MCF 10A (cell line): ENCODE data around the gene TUBGCP3. TPM values are rescaled to one million over a fixed set of nuclear protein-coding genes. Genes with fewer than 3 reads are reported as not detected.

Source experiments
- BruUV-seq: library from RNA; stranded (reverse); fragments of 400-500 nt; replicated peaks from 2 replicates; lab custom pipeline; 2021; lab: Mats Ljungman, UMichigan
- CTCF ChIA-PET: fragments of 300-600 bp; sonication (Branson Sonifier 250); formaldehyde crosslinking; extraction: SDS; loops from one replicate; lab custom pipeline; 2021; ENCODE audit warnings: antibody characterized with exemption, inconsistent platforms; lab: Yijun Ruan, JAX
- POLR2A ChIA-PET: fragments of 300-600, 350-650 bp; sonication (Branson Sonifier 250); formaldehyde crosslinking; extraction: SDS; loops from one replicate; lab custom pipeline; 2020; ENCODE audit warnings: antibody characterized with exemption, inconsistent platforms; lab: Yijun Ruan, JAX
- DNase-seq: peaks from one replicate; pipeline ENCODE4 v3.0.0-alpha.2; 2018; ENCODE audit not compliant: unreplicated experiment
- H3K27ac Mint-ChIP-seq: one replicate; pipeline ENCODE4 v1.8.0; 2022; ENCODE audit warnings: mild to moderate bottlenecking, low read depth, mixed read lengths; ENCODE audit not compliant: unreplicated experiment
- H3K27me3 Mint-ChIP-seq: one replicate; pipeline ENCODE4 v1.8.0; 2022; ENCODE audit warnings: mixed read lengths; ENCODE audit not compliant: insufficient read depth, unreplicated experiment
- H3K36me3 Mint-ChIP-seq: one replicate; pipeline ENCODE4 v1.8.0; 2022; ENCODE audit warnings: mild to moderate bottlenecking, moderate library complexity, mixed read lengths; ENCODE audit not compliant: insufficient read depth, unreplicated experiment
- H3K4me1 Mint-ChIP-seq: one replicate; pipeline ENCODE4 v1.8.0; 2022; ENCODE audit warnings: mixed read lengths; ENCODE audit not compliant: insufficient read depth, unreplicated experiment
- H3K4me3 Mint-ChIP-seq: one replicate; pipeline ENCODE4 v1.8.0; 2022; ENCODE audit warnings: mild to moderate bottlenecking, moderate library complexity, mixed read lengths; ENCODE audit not compliant: unreplicated experiment
- H3K9me3 Mint-ChIP-seq: one replicate; pipeline ENCODE4 v1.8.0; 2022; ENCODE audit warnings: mixed read lengths; ENCODE audit not compliant: unreplicated experiment
- intact Hi-C: fragments of 100-400 bp; cut with micrococcal nuclease; formaldehyde crosslinking; loops from 2 replicates; pipeline ENCODE4 v1.14.1; 2022
- total RNA-seq: library from RNA; stranded (reverse); gene quantifications from 2 replicates; pipeline ENCODE4 v1.2.3, GENCODE V29; 2022
- TF ChIP-seq, protein P1 (sequence below): fragments of 200-600 bp; IDR thresholded peaks from one replicate; pipeline ENCODE4 v1.8.0; 2022; ENCODE audit warnings: antibody characterized with exemption, mild to moderate bottlenecking; ENCODE audit not compliant: unreplicated experiment

The TUBGCP3 gene
- total RNA-seq, 1 experiment from 2014 or later: 35.7 TPM

GRCh38 chr13:112443191-112443994 is 144.6 kb downstream of the TUBGCP3 start:
- Mint-ChIP-seq H3K4me1 (no peaks in the 10 kb centered on the region), H3K36me3 (no peaks in the 10 kb centered on the region), H3K4me3 (no peak overlapping the region), H3K27me3 (no peaks in the 10 kb centered on the region), H3K9me3 (peaks cover 25% of the 10 kb centered on the region), H3K27ac (no peak overlapping the region)
- BruUV-seq: no TSS peak
- no peak for DNase-seq
- TF ChIP-seq, protein P1, sequence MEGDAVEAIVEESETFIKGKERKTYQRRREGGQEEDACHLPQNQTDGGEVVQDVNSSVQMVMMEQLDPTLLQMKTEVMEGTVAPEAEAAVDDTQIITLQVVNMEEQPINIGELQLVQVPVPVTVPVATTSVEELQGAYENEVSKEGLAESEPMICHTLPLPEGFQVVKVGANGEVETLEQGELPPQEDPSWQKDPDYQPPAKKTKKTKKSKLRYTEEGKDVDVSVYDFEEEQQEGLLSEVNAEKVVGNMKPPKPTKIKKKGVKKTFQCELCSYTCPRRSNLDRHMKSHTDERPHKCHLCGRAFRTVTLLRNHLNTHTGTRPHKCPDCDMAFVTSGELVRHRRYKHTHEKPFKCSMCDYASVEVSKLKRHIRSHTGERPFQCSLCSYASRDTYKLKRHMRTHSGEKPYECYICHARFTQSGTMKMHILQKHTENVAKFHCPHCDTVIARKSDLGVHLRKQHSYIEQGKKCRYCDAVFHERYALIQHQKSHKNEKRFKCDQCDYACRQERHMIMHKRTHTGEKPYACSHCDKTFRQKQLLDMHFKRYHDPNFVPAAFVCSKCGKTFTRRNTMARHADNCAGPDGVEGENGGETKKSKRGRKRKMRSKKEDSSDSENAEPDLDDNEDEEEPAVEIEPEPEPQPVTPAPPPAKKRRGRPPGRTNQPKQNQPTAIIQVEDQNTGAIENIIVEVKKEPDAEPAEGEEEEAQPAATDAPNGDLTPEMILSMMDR: no peak
- ChIA-PET CTCF (interaction anchor here (0.6 to 9.0 kb wide), 42 partner anchors 8 to 1228 kb away, joined by 3 to 161 read pairs (median 3); no protein-coding TSS in a partner anchor), POLR2A (interaction anchor here (0.6 kb wide), 1 partner anchor 66 kb away, joined by 4 read pairs; no protein-coding TSS in a partner anchor)
- intact Hi-C loops: no loop called here

DNA sequence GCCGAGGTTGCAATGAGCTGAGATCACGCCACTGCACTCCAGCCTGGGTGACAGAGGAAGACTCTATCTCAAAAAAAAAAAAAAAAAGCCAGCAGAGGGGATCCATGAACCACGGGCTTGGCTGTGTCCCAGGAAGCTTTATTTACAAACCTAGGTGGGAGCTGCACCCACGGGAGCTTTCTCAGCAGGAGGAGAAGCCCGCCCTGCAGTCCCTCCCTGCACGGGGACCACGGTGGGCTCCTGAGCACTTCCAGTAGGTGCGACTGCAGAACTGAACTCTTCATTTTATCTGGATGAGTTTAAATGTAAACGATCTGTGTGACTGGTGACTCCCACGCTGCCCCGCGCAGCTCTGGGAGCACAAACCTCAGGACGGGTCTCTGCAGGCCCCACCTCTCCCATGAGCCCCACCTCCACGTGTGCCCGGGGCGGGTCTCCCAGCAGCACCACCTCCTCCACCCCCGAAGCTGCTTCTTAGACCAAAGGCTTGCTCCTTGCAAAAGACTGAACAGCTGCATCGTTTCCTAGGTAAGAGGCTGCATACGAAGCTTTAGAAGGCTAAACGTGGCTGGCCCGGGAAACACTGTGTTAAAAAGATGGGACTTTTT is 145.4 kb downstream of the TUBGCP3 start:
- Mint-ChIP-seq H3K27ac (no peak overlapping the region), H3K4me3 (no peak overlapping the region), H3K4me1 (no peaks in the 10 kb centered on the region), H3K27me3 (no peaks in the 10 kb centered on the region), H3K9me3 (peaks cover 29% of the 10 kb centered on the region), H3K36me3 (no peaks in the 10 kb centered on the region)
- TF ChIP-seq, protein P1: no peak
- intact Hi-C loops: no loop called here
- no peak for DNase-seq
- no TSS peak for BruUV-seq
- POLR2A ChIA-PET: no interaction called here
- CTCF ChIA-PET: interaction anchor here (0.6 to 9.0 kb wide), 20 partner anchors 24 to 1161 kb away, joined by 3 to 161 read pairs (median 3); no protein-coding TSS in a partner anchor

GRCh38 chr13:112441779-112442310 is 146.1 kb downstream of the TUBGCP3 start:
- no peak overlapping the region for H3K27ac Mint-ChIP-seq
- DNase-seq: no peak
- intact Hi-C loops: no loop called here
- H3K4me3 Mint-ChIP-seq: no peak overlapping the region
- BruUV-seq: no TSS peak
- TF ChIP-seq, protein P1: no peak
- peaks cover 30% of the 10 kb centered on the region for H3K9me3 Mint-ChIP-seq
- ChIA-PET CTCF (interaction anchor here (0.6 to 9.0 kb wide), 9 partner anchors 24 to 983 kb away, joined by 3 to 161 read pairs (median 3); no protein-coding TSS in a partner anchor), POLR2A (no interaction called here)
- no peaks in the 10 kb centered on the region for H3K4me1 Mint-ChIP-seq
- H3K27me3 Mint-ChIP-seq: no peaks in the 10 kb centered on the region
- H3K36me3 Mint-ChIP-seq: no peaks in the 10 kb centered on the region

DNA sequence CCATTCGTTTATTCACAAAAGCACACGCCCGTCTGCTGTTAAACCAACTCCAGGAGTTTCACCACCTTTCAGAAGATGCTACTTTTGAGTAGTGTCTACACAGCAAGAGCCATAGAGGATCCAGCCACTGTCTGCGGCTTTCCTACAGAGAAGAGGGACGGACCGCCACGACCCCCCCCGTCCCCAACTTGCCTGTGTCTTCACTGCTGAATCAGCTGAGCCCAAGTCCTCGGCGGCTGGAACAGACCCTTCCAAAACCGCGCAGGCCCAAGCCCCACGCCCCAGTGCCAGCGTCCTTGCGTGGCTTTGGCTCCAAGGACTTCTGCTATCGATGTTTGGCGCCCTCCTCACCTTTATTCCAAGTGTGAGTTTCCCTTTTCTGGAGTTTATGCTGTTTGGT is 146.7 kb downstream of the TUBGCP3 start:
- no peak overlapping the region for H3K27ac Mint-ChIP-seq
- peaks cover 30% of the 10 kb centered on the region for H3K9me3 Mint-ChIP-seq
- no peak for DNase-seq
- POLR2A ChIA-PET: no interaction called here
- TF ChIP-seq, protein P1: no peak
- BruUV-seq: no TSS peak
- CTCF ChIA-PET: interaction anchor here (9.0 kb wide), 1 partner anchor 966 kb away, joined by 161 read pairs; no protein-coding TSS in a partner anchor
- no peaks in the 10 kb centered on the region for H3K27me3 Mint-ChIP-seq
- no peak overlapping the region for H3K4me3 Mint-ChIP-seq
- no peaks in the 10 kb centered on the region for H3K4me1 Mint-ChIP-seq
- H3K36me3 Mint-ChIP-seq: no peaks in the 10 kb centered on the region
- intact Hi-C loops: no loop called here
